HG03378 (cell line): ENCODE data around the gene CDH4.

Source experiments
- ATAC-seq: cut with Tn5 transposase; IDR thresholded peaks from one replicate; pipeline ENCODE4 v1.9.1; 2021; ENCODE audit warnings: mild to moderate bottlenecking, moderate library complexity; ENCODE audit not compliant: unreplicated experiment

The CDH4 gene

DNA sequence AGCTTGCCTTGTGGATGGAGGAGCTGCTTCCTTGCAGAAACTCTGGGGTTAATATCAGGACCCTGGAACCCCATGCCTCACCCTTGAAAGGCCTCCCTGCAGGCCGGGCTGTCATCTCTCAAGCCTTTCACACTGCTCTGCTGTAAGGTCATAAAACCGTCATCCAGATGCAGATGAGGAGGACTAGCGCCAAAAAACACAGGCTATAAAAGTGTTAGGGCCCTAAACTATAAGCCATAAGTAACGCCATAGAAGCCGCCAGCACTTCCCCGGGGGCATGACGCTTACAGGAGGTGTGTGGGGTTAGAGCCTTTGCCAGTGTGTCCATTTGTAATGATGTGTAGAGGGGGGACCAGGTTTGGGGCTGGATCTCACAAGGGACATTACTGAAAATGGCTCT is 47.6 kb downstream of the CDH4 start:
- no peak for ATAC-seq

DNA sequence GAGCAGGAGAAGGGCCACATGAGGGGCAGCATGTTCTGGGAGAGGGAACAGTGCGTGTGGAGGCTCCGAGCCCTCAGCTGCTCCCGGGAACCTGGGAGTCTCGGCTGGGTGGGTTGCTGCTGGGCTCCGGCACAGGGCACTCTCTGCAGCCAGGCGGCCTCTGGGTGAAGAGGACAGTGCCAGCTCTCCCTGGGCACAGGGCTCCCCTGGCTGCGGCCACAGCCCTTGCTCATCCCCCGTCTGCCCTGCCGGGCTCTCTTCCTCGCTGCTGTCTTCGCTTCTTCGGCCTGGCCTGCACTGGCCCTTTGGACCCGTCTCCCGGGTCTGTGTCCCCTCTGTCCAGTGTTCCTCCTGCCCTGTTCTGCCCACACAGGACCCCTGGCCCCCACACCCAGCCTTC is 48.2 kb downstream of the CDH4 start:
- no peak for ATAC-seq

DNA sequence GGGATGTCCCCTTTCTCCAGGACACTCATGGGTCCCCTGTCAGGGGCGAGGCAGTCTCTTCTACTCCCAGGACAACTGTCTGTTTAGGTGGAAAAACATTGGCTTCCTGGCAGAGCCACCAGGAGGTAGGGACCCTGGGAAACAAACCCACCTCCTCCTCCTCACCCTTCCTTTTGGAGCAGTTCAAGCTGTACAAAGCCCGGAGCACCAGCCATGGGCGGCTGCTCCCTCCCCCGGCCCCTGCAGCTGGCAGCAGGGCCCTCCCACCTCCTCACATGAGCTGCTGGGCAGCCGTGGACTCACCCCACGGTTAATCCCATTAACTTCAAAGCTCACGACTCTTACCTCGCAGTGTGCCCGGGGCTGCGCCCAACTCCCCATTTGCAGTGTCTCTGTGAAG is 48.6 kb downstream of the CDH4 start:
- ATAC-seq, result no peak

DNA sequence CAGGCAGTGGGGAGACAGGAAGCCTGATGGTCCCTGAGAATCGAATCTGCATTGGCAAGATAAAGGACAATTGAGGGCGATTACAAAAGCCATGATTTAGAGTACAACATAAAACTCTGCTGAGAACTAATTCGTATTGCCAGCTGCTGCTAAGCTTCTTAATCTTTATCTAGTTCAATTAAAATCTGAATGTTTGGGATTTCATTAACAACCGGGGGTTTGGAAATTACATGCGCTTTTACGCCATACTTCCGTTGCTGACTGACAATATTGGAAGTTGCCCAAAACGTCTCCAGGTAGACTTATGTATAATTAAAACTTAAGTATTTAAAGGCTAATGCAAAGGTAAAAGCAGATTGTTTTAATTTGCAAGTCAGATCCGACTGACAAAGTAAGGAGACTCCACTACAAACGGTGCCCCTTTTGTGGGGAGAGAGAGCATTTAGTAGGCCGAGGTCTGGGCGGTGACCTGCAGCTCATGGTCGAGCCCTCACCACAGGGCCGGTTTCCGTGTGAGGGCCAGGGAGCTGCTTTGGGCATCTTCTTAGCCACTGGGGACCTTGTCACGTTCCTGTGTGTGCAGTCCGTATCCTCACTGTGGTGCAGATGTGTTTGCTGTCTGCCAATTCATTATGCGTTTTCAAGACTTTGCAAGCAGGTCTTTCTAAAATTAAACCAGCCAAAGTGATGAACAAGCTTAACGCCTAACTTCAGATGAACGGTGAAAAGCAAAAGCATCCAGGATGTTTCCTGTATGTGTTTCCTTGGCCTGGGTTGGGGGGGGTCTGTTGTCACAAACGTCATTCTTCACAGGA is 49.9 kb downstream of the CDH4 start:
- no peak for ATAC-seq

DNA sequence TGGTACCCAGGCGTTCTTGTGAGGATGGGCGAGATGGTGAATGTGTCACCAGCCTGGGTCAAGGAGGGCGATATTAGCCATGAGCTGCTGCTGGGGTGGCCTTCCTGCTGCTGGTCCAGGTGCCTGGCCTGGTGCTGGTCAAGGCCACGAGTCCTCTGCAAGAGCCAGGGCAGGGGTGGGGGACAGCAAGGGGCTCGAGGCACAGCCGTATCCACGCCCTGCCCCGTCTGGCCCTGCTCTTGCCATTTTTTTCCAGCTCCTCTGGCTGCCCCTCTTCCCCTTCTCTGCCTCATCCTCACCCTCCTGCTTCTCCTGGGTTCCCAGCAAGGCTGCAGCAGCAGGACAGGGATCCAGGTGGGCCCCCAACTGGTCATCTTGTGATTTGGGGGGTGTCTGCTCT is 51.2 kb downstream of the CDH4 start:
- ATAC-seq, result no peak

DNA sequence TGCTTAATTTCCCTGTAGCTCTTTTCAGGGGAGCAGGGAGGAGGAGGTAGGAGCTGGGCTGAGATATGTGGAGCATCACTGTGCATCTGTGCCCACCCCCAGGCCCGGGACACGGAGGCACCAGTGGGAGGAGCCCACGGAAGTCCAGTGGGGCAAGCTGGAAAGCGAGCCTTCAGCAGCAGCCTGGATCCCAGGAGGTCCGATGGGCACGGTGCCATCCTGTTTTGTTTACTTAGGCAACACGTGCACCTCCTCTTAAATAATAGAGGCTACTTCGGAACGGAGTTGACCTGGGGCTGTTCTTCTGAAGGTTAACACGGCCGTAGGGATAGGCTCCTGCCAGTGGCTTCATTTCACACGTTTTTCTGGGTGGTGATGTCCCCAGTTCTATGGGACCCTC is 51.6 kb downstream of the CDH4 start:
- no peak for ATAC-seq

DNA sequence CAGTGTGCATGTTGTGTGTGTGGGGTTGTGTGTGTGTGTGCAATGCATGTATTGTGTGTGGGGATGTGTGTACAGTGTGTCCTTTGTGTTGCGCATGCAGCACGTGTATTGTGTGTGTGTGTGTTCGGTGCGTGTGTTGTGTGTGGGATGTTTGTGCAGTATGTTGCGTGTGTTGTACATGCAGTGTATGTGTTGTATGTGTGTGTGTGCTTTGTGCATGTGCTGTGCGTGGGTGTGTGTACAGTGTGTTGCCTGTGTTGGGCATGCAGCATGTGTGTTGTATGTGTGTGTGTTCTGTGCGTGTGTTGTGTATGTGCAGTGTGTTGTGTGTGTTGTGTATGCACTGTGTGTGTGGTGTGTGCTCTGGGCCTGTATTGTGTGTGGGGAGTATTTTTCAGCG is 52.7 kb downstream of the CDH4 start:
- no peak for ATAC-seq

DNA sequence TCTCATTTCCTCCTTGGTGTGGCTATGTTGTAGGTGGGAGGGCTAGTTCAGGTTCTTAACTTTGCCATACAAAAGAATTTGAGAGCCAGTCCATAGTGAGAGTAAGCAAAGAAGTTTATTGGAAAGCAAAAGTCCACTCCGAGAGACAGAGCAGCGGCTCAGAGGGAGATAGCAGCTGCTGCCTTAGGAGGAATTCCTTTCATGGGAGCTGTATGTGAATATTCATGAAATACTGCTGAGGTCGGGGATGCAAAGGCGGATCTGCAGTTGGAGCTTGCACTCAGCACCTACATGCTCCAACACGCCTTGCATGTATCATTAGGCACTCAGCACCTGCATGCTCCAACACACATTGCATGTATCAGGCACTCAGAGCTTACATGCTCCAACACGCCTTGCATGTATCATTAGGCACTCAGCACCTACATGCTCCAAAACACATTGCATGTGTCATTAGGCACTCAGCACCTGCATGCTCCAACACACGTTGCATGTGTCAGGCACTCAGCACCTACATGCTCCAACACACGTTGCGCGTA is 54.9 kb downstream of the CDH4 start:
- ATAC-seq, result no peak

DNA sequence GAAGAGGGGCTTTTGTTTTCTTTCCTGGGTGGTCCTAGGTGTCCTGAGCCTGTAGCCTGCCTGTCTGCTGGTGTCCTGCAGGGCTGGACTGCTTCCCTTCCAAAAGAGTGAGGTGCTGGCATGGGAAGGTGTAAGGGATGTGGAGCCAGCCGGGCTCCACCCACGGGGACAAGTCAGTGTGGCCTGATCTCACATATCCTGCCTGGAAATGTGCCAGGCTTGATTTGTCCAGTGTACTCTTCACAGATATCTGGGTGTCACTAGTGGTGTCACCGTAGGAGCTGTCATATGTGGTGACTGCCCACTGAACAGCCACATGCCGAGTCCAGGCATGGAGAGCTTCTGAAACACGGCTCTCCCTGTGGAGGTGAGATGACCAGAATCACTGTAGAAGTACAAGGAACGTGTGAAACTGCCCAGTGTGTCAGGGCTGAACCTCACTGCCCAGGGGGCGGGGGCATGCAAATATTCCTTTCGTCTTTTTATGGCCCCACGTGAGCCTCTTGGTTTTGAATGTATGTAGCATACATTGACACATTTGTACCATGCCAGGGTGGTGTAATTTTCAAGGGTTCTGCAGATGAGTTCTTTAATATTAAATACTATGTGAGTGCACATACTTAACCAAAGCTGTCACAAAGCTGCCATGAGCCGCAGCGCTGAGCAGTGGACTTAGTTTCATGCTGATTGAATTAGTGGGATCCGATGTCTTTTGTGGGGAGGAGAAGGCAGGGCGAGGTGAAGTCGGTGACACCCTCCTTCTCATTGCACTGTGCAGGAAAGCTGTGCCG is 55.8 kb downstream of the CDH4 start:
- ATAC-seq, result no peak

DNA sequence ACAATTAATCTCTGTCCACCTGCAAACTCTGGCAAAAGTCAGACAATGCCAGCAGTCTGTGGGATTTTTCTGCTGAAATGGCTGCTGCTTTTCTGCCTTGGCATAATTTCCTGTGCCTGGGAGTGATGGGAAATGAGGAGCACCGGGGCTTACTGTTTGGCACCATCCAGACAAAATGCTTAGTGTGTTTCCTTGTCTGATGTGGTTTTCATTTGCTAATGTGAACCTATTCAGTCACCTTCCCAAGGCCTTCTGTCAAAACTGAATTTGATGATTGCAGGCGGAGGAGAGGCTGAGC is 56.4 kb downstream of the CDH4 start:
- no peak for ATAC-seq

DNA sequence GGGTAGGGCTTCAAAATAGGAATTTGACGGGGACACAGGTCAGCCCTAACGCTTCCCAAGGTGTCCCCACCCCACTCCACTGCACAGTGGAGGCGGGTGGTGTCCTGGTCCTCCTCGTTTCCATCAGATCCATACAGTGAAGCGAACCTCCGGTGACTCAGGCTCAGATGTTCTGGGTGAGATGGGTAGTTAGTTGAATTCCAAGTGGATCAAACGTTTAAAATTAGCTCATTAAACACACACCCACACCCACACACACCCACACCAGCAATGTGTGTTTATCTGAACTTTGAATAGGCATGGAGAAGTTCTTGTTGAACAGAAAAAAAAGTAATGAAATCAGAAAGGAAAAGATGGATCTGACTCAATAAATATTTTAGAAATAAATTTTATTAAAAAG is 58.9 kb downstream of the CDH4 start:
- ATAC-seq, result no peak

DNA sequence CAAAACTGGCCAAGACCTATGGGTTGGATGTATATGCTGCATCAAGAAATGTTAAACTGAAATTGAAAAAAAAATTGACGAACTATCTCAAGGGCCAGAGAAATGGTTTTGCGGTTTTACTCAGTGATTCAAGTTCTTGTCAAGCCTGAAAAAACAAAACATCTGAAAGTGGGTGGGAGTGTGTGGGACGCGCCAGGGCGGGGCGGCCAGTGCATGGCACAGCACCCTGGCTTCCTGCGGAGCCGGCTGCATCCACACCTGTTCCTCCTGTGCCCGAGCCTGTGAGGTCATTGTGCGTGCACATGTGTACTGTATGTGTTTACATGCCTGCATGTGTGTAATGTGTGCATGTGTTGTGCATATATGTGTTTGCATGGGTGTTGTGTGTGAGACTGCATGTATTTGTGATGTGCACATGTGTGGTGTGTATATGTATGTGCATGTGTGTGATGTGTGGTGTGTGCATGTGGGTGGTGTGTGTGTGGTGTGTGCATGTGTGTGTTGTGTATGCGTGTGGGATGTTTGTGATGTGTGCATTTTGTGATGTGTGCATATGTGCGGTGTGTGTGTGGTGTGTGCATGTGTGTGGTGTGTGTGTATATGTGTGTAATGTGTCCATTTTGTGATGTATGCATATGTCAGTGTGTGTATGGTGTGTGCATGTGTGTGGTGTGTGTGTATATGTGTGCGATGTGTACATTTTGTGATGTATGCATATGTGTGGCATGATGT is 59.8 kb downstream of the CDH4 start:
- no peak for ATAC-seq

DNA sequence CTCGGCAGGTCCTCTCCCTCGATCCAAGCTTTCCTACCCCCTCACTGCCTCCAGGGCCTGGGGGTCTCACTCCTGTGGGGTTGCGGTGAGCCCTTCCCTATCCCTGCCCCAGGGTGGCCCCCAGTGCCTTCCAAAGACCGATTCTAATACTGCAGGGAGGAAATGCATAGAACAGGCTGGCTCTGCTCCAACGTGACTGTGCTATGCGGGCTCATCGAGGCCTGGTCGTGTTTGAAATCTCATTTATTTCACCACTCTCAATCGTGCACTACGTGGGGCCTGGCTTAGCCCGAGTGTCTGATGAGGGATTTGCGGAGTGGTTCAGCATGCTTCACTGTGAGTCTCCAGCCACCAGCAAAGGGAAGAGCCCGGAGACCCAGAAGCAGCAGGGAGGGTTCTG is 60.9 kb downstream of the CDH4 start:
- no peak for ATAC-seq

DNA sequence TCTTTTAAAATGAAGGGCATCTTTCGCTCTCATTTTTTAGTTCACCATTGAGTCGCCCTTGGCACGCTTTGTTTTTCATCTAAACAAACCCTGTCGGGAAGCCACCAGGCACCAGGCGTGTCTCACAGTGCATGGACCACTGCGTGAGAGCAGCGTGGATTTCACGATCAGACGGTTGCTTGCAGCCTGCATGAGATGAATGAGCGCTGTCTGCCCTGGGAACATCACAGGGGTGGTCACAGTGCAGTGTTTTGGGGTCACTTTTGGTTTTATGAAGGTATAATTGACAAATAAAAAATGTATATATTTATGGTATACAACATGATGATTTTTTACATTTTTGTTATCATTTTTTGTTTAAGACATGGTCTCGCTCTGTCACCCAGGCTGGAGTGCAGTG is 61.3 kb downstream of the CDH4 start:
- ATAC-seq, result no peak

DNA sequence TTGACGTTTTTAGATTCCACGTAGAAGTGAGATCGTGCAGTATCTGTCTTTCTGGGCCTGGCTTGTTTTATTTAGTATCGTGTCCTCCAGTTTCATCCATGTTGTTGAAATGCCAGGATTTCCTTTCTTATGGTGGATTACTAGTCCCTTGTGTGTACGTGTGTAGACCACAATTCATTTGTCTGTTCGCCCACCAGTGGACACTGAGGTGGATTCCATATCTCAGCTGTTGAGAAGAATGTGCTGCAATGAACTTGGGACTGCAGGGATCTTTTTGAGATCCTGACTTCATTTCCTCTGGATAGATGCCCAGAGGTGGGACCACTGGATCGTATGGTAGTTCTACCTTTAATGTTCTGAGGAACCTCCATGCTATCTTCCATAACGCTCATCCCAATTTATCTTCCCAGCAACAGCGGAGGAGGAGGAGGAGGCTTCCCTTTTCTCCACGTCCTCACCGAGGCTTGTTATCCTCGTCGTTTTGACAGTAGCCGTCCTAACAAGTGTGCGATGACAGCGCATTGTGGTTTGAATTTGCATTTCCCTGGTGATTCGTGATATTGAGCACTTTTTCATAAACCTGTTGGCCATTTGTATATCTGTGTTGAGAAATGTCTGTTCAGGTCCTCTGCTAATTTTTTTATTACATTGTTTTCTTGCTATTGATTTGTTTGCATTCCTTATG is 62.4 kb downstream of the CDH4 start:
- ATAC-seq, result no peak

DNA sequence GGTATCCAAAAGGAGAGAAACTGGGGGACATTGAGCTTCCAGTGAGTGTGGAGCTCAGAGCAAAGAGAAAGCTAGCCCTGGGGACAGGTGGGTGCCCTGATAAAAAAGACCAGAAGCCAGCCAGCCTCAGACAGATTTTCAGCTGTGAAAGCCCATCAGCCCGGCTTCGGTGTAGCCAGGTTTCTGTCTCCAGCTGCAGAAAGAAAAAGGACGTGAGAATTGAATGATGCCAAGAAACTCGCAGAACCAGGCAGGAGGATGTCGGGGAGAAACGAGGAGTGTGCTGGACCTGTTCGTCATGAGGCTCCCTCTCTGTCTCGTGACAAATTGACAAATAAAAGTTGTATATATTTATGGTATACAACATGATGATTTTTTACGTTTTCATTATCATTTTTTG is 63.3 kb downstream of the CDH4 start:
- ATAC-seq, result no peak

DNA sequence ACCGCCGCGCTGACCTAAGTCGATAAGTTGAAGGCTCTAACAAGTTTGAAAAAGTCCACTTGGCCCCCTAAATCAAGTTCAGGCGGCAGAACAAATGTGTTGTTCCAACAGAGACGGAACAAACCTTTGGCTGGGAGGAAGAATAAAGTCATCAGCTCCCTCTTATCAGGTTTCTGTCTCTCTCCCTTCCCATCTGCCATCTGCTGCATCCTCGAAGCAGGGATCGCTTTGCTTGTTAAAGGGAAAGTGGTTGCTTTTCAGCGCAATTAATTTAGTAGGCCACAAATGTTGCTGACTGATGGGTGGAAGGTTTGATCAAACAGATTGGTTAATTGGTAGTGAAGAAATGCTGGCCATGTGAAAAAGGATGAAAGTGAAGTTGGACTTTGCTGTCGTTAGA is 64.3 kb downstream of the CDH4 start:
- no peak for ATAC-seq

DNA sequence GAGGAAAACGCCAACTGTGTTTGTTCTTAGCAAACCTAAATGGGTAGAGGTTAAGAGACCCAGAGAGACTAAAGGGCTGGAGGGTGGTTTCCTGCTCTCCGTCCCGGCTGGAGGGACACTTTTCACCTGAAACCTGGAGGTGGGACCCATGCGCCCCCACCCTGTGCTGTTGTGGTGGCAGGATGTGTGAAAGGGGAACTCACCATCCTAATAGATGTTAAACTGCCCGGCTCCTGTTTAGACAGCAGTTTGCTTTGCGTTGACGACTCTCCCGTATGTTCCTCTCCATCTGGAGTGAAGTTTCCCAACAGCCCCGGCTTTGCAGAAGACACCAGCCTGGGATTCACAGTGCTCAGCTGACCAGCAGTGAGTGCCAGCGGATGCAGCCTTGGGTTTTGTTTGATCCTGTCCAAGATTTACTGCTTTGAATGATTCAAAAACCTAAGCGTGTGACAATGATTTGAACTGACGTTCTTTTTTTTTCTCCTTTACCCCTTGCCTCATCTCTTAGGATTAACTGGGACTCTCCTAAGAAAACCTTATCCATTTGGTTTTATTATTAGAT is 66.0 kb downstream of the CDH4 start:
- ATAC-seq, result no peak

DNA sequence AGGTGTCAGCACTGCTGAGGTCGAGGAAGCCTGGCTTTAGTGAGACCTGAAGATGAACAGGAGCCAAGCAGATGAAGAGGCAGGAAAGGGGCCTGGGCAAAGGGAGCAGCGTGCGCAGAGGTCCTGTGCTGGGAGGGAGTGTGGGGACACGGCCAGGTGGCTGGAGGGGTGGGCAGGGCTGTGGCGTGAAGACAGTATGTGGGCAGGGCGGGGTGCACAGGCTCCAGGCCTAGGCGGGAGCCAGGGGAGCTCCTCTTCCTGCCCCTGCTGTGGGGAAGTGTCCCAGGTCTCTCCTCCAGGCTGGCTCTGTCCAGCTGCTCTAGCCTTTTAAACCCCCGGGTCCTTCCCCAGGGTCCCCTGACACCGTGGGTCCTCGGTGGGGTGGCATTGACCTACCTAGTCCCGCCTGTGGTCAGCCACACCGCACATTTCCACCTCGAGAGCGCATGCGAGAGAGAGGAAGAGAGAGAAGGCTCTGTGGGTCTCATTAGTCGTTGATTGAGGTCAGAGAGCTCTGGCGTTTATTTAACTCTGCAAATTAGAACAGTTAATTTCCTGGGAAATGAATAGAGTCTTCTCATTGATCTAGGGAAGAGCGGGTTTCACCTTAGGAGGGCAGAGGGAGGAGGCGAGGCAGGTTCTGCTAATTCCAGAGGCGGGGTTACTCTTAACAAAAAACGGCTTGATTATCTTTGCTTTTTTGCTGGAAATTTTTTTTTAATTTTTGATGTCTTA is 68.8 kb downstream of the CDH4 start:
- no peak for ATAC-seq

DNA sequence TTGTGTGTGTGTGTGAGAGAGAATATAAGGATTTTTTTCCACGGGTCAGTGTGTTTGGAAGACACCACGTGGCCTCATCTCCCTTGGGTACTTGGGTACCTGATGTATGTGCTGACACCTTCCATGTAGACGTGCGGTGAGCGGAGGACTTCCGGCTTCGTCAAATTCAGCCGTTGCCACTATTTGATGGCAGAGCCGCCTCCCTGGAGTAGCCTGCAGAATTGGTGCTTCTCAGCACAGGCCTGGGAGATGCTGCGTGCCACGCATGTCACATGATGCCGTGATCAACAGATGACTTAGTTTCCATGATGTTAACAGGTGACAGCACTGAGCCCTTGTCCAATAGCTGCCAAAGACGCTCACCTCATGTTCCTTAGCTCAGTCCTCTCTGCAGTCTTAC is 69.4 kb downstream of the CDH4 start:
- ATAC-seq, result no peak
